Nephron progenitor cell (in vitro differentiated cells): Measurements from ENCODE around the gene APBB2.
A peak's percentile ranks its signal among the peaks of the same experiment; 100 is the strongest.
"Not testable (repeated sequence)": the region's sequence is repeated elsewhere in the genome, so short reads cannot be mapped to it uniquely, and the experiment has no call there.

Experiments
- DNase-seq: peaks from one replicate; pipeline ENCODE4 v3.0.0; 2021
- H3K27ac Mint-ChIP-seq: 2 replicates; pipeline ENCODE4 v1.8.0; 2021; ENCODE audit warnings: mild to moderate bottlenecking, moderate library complexity, mixed read lengths
- H3K27me3 Mint-ChIP-seq: 2 replicates; pipeline ENCODE4 v1.8.0; 2021; ENCODE audit warnings: mild to moderate bottlenecking, low read depth, mixed read lengths; ENCODE audit not compliant: poor library complexity
- H3K36me3 Mint-ChIP-seq: 2 replicates; pipeline ENCODE4 v1.8.0; 2021; ENCODE audit warnings: low read depth, mixed read lengths
- H3K4me1 Mint-ChIP-seq: 2 replicates; pipeline ENCODE4 v1.8.0; 2021; ENCODE audit warnings: mixed read lengths
- H3K4me3 Mint-ChIP-seq: 2 replicates; pipeline ENCODE4 v1.8.0; 2021; ENCODE audit warnings: mild to moderate bottlenecking, moderate library complexity, mixed read lengths
- H3K9me3 Mint-ChIP-seq: 2 replicates; pipeline ENCODE4 v1.8.0; 2021; ENCODE audit warnings: mild to moderate bottlenecking, moderate library complexity, mixed read lengths
- TF ChIP-seq, protein P1 (sequence below): fragments of 200-600 bp; sonication (generic); IDR thresholded peaks from 2 replicates; pipeline ENCODE4 v1.5.0; 2021; ENCODE audit warnings: antibody characterized with exemption

The APBB2 gene

DNA sequence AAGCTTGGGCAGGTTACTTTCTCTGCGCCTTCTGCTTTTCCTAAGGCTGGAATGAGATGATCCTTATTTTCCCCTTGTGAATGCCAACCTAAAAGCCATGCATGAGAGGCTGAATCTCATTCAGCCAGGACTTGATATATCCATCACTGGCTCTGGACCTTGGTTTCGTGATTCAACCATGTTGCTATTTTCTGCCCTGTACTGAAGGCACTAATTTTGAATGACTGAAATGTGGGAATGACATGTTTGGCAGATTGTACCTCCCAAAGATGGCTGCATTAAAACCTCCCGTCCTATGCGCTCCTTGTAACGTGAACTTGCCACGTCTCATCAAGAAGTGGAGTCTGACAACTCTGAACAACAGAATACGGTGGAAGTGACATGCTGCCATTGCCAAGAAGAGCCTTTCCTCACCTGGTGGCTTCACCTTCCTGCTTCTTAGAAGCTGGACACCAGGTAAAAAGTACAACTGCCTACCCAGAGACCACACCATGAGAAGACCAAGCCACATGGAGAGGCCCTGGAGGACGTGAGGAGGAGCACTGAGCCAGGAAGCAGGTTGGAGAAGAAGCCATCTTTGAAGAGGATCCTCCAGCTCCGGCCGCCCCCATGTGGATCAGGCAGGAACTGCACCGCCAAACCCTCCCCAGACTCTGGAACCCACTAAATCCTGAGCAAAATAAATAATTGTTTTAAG is 290.1 kb downstream of the APBB2 start:
- H3K27ac Mint-ChIP-seq, result no peak overlapping the region
- H3K9me3 Mint-ChIP-seq, result no peaks in the 10 kb centered on the region
- peaks cover 8% of the 10 kb centered on the region for H3K4me1 Mint-ChIP-seq
- no peak overlapping the region for H3K4me3 Mint-ChIP-seq
- H3K27me3 Mint-ChIP-seq, result peaks cover 6% of the 10 kb centered on the region
- H3K36me3 Mint-ChIP-seq, result peaks cover 7% of the 10 kb centered on the region
- DNase-seq, result peak; percentile 83
- TF ChIP-seq, protein P1, sequence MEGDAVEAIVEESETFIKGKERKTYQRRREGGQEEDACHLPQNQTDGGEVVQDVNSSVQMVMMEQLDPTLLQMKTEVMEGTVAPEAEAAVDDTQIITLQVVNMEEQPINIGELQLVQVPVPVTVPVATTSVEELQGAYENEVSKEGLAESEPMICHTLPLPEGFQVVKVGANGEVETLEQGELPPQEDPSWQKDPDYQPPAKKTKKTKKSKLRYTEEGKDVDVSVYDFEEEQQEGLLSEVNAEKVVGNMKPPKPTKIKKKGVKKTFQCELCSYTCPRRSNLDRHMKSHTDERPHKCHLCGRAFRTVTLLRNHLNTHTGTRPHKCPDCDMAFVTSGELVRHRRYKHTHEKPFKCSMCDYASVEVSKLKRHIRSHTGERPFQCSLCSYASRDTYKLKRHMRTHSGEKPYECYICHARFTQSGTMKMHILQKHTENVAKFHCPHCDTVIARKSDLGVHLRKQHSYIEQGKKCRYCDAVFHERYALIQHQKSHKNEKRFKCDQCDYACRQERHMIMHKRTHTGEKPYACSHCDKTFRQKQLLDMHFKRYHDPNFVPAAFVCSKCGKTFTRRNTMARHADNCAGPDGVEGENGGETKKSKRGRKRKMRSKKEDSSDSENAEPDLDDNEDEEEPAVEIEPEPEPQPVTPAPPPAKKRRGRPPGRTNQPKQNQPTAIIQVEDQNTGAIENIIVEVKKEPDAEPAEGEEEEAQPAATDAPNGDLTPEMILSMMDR, result peak; percentile 89

DNA sequence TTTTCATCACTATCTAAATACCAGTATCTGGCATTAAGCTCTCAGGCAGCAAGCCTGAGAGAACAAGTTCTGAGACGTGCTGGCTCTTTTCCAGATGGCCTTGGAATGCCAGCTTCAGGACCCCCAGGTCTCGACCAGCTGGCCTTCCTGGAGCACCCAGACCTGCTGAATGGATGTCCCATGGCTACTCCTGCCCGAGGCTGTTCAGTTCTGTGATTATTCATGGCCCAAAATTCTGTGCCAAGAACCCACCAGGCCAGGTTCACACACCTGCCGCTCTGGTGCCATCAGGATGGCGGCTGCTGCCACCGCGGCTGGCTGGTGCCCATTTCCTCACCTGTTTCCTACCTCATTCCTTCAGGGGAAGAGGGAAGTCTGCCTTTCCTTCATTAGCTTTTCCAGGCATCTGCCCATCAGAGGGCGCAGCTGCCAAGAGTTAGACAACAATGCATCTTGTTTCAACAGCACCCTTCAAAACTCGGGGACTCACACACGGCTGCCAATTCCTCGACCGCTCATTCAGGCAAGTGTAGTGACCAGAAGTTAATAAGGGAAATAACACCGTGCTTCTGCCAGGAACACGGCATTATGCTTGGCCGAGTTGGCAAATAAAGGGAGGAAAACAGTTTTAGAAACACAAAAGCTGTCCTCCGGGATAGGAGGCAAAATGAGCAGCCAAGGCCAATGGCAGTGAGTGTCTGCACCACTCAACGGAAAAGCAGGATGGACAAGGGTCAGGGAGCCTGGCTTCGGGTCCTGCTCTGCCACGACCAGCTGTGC is 290.8 kb downstream of the APBB2 start:
- TF ChIP-seq, protein P1, result no peak
- peaks cover 8% of the 10 kb centered on the region for H3K4me1 Mint-ChIP-seq
- no peaks in the 10 kb centered on the region for H3K9me3 Mint-ChIP-seq
- no peak overlapping the region for H3K4me3 Mint-ChIP-seq
- H3K27ac Mint-ChIP-seq, result no peak overlapping the region
- peaks cover 7% of the 10 kb centered on the region for H3K36me3 Mint-ChIP-seq
- no peak for DNase-seq
- peaks cover 6% of the 10 kb centered on the region for H3K27me3 Mint-ChIP-seq

DNA sequence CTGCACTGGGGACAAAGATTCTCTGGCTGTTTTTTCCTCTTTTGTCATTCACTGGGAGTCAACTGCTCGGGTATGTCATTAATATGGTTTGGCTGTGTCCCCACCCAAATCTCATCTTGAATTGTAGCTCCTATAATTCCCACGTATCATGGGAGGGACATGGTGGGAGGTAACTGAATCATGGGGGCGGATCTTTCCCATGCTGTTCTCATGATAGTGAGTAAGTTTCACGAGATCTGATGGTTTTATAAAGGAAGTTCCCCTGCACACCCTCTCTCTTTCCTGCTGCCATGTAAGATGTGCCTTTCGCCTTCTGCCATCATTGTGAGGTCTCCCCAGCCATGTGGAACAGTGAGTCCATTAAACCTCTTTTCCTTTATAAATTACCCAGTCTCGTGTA is 294.4 kb downstream of the APBB2 start:
- Mint-ChIP-seq H3K36me3 (peaks cover 11% of the 10 kb centered on the region), H3K4me1 (peaks cover 18% of the 10 kb centered on the region)
- H3K4me3 Mint-ChIP-seq, H3K27ac Mint-ChIP-seq, H3K27me3 Mint-ChIP-seq, DNase-seq, H3K9me3 Mint-ChIP-seq: not testable (repeated sequence)

DNA sequence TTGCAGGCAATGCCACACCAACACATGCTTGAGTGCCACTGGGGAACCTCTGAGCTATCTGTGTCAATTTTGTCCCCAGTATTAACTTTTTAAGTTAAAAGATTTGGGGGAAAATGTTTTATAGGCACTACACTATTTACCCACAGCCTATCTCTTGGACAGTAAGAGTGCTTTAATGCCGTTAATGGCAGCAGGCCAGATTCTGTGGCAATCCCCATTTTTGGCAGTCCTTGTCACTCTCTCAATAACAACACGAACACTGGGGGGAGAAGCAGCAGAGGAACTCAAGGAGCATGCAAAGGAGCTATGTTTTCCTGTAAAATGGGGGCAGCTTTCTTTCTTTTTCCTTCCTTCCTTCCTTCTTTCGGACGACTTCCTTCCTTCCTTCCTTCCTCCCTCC is 296.0 kb downstream of the APBB2 start:
- no peak for DNase-seq
- no peak overlapping the region for H3K27ac Mint-ChIP-seq
- TF ChIP-seq, protein P1, result no peak
- H3K4me1 Mint-ChIP-seq, result peaks cover 18% of the 10 kb centered on the region
- peaks cover 3% of the 10 kb centered on the region for H3K27me3 Mint-ChIP-seq
- H3K9me3 Mint-ChIP-seq, result peaks cover 13% of the 10 kb centered on the region
- peaks cover 17% of the 10 kb centered on the region for H3K36me3 Mint-ChIP-seq
- no peak overlapping the region for H3K4me3 Mint-ChIP-seq

DNA sequence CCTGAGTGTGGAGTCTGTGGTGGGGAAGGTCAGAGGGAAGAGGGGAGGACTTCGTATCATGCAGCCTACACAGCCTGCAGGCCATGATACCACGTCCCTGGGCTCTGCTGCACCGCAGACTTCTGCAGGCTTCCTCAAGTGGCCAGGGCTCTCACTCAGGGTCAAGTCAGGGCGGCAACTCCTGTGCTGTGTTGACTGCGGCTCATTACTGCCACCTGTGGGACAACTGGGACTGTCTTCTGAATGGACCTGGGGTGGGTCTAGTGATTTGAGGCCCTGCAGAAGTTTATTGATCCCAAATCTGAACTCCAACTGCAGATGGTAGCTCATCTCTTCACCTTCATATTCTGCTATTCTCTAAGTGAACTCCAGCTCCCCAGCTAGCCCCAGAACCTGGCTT is 297.5 kb downstream of the APBB2 start:
- peaks cover 3% of the 10 kb centered on the region for H3K27me3 Mint-ChIP-seq
- H3K4me1 Mint-ChIP-seq, result peaks cover 18% of the 10 kb centered on the region
- no peak overlapping the region for H3K4me3 Mint-ChIP-seq
- no peak overlapping the region for H3K27ac Mint-ChIP-seq
- peaks cover 16% of the 10 kb centered on the region for H3K36me3 Mint-ChIP-seq
- DNase-seq, result peak; percentile 36
- peaks cover 13% of the 10 kb centered on the region for H3K9me3 Mint-ChIP-seq
- TF ChIP-seq, protein P1, result peak; percentile 25

DNA sequence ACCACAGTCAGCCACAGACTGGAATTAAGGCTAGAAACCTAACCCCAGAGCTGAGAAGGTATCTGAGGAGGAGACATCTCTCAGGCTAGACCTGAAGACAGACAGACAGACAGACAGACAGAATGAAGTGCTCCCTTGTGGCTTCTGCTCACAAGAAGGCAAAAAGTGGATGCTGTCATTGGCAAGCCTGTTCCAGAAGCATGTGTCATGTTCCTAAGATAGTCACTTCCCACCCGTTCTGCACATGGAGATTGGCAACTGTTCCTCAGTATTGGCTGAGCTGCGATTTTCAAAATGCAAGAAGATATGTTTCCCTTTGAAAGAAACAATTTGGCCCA is 298.2 kb downstream of the APBB2 start:
- TF ChIP-seq, protein P1, result no peak
- H3K4me3 Mint-ChIP-seq, result no peak overlapping the region
- peaks cover 13% of the 10 kb centered on the region for H3K9me3 Mint-ChIP-seq
- peak overlapping the region; percentile 86 for H3K27ac Mint-ChIP-seq
- peaks cover 3% of the 10 kb centered on the region for H3K27me3 Mint-ChIP-seq
- peaks cover 9% of the 10 kb centered on the region for H3K36me3 Mint-ChIP-seq
- H3K4me1 Mint-ChIP-seq, result peaks cover 18% of the 10 kb centered on the region
- no peak for DNase-seq
